GM18870 (cell line): ENCODE data around the gene OR7A17.

Experiments
- ATAC-seq: cut with Tn5 transposase; IDR thresholded peaks from one replicate; pipeline ENCODE4 v1.9.1; 2021; ENCODE audit warnings: moderate library complexity; ENCODE audit not compliant: unreplicated experiment

Gene OR7A17

GRCh38 chr19:14886032-14886431 is at the start of gene OR7A17:
OR7A17 (minus strand) TSS chr19:14886132; CDS start chr19:14881355, 4,777 bp downstream.
- no peak for ATAC-seq

- ATAC-seq: no peak
Measured at GRCh38 chr19:14933506-14933905, 47.6 kb upstream of the OR7A17 start.

DNA sequence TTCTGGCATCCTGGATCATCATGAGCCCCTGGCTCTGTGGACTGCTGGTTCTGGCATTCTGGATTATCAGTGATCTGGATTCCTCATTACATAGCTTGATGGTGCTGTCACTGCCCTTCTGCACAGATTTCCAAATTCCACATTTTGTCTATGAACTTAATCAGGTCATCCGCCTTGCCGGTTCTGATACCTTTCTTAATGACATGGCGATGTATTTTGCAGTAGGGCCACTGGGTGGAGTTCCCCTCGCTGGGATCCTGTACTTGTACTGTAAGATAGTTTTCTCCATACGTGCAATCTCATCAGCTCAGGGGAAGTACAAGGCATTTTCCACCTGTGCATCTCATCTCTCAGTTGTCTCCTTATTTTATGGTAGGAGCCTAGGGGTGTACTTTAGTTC is 30.9 kb upstream of the OR7A17 start:
- ATAC-seq: no peak

- no peak for ATAC-seq
Measured at GRCh38 chr19:14915116-14915515, 29.2 kb upstream of the OR7A17 start.

DNA sequence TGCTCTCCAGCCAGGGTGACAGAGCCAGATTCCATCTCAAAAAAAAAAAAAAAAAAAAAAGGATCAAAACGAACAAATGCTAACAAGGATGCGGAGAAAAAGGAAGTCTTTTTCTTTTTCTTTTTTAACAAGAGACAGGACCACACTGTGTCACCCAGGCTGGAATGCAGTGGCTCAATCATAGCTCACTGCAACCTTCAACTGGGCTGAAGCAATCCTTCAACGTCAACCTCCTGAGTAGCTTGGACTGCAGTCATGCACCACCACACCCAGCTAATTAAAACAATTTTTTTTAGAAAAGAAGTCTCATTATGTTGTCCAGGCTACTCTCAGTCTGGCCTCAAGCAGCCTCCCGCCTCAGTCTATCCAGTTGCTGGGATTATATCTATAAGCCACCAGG is 20.8 kb upstream of the OR7A17 start:
- no peak for ATAC-seq

- no peak for ATAC-seq
Measured at GRCh38 chr19:14901675-14902260, 15.8 kb upstream of the OR7A17 start.

DNA sequence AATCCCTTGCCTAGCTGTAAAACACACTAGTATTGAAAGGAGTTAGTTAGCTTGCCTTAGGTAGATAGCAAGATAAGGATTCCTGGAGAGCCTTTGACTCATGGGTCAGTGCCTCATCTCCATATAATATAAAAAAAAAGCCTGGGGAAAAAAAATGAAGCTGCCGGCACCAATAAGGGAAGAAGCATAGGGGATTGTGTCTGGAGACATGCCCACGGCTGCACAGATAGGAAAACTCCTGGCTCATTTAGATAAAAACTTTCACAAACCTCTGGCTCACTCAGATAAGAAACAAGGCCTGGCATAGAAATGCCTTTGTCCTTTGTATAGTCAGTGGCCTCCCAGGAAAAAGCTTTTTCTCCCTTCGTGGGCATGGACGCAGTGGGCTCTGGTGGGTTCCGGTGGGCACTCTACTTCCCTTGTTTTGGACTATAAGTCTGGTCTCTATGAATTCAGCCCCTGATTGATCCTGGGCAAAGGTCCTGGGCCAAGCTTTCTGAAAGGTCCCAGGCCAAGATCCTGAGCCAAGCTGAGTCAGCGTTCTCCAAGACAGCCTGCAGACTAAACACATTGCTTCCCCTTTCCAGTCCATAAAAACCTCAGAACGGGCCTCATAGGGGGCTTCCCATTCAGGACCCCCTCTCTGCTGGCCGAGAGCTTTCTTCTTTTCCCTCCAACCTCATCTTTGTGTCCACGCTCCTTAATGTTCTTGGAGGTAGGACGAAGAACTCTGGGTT is 4.9 kb upstream of the OR7A17 start:
- no peak for ATAC-seq

GRCh38 chr19:14889994-14890642 is 4.2 kb upstream of the OR7A17 start:
- ATAC-seq: no peak

DNA sequence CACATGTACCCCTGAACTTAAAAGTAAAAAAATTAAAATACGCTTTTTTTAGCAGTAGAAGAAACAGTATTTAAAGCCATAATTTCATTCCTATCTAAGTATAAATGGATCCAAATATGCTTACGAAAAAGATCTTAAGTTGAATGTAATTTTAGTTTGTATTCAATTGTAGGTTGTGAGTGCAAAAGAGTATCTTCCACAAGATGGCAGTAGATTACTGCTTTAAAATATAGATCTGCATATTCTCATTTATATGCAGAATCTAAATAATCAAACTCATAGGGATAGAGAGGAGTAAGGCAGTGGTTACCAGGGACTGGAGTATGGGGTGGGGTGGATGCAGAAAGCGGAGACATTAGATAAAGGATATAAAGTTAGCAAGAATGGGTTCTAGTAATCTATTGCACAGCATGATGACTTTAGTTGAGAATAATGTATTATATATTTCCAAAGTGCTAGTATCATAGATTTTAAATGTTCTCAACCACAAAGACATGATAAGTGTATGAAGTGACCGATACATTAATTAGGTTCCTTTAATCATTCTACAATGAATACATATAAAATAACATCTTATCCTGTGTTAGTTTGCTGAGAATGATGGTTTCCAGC is 14.2 kb downstream of the OR7A17 start:
- ATAC-seq: no peak

- no peak for ATAC-seq
Measured at GRCh38 chr19:14868497-14868896, 17.4 kb downstream of the OR7A17 start.

GRCh38 chr19:14848822-14849221 is 37.1 kb downstream of the OR7A17 start, which contains the start of gene OR7A10:
OR7A10 (minus strand) TSS chr19:14848922; CDS start chr19:14841877, 7,045 bp downstream.
- no peak for ATAC-seq

- ATAC-seq: no peak
Measured at GRCh38 chr19:14843578-14843977, 42.4 kb downstream of the OR7A17 start.

GRCh38 chr19:14843169-14843568 is 42.8 kb downstream of the OR7A17 start:
- no peak for ATAC-seq

DNA sequence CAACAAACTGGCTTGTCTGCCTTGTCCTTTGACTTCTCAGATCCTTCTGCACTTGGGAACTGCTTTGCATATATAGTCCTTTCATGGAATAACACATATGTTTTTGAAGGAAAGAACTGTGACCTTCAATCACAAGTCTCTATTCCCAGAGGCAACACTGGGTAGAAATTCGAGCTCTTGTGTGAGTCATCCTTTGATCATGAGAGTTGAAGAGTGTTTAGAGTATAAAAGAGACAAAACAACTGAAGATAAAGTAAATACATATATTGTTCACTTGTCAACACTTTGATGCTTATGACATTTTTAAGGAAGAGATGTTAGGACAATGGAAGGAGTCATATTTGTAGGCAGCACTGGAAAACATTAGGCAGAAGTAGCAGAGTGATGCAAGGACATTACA is 45.7 kb downstream of the OR7A17 start:
- no peak for ATAC-seq

GRCh38 chr19:14837391-14837790 is 48.5 kb downstream of the OR7A17 start:
- ATAC-seq: no peak

DNA sequence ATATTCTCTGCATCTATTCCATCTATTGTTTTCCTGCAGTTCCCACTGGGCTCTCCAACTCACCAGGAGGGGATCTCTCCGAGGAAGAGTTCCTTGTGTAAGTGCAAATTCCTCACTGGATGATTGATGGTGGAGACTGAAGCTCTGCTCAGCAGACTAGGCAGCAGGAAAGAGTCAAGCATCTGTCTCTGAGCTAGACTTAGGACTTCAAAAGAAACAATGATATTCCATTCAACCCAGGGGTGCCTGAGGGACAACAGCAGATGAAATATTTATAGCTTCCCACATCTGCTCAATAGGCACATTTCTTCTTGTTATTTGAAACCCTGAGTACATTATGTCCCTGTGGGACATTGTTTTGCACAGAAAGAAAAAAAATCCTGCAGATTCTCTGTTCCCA is 50.9 kb downstream of the OR7A17 start, which contains the start of the genes OR7A5 and OR7C1:
Gene OR7A5 (minus strand): TSS at position 175 of the 400 bp plus-strand sequence. CDS start 6,944 bp downstream, outside the sequence.
Gene OR7C1 (minus strand): TSS at position 175 of the 400 bp plus-strand sequence. CDS start 35,049 bp downstream, outside the sequence.
- ATAC-seq: no peak

DNA sequence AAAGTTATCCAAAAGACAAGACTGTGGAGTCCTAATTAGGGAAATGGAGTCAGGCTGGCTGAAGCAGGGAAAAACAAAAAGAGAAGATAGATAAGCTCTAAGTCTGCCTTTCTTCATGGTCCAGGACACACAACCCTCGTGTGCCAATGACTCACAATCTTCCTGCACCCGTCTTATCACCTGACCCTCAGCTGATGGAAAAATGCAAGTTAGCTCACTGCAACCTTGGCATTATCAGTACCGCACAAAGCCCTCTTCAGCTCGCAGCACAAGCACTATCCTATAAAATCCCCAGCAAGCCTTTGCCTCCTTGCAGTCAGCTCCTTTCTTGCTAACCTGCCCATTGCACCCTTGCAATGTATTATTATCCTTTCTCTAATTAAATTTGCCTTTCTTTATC is 55.2 kb downstream of the OR7A17 start:
- ATAC-seq: no peak
